SK-N-SH treated with all-trans-retinoic acid at 6 μM for 48 hours (cell line): Measurements from ENCODE around the gene GPATCH2.

Source experiments
- ATAC-seq: fragments of 200-7000 bp; cut with Tn5 transposase; 3 replicates; pipeline ENCODE4 v1.9.1; 2020; ENCODE audit warnings: mild to moderate bottlenecking, moderate library complexity
- ARNTL ChIP-seq: fragments of 450-650 bp; formaldehyde crosslinking; IDR thresholded peaks from 2 replicates; pipeline ENCODE4 v1.5.0; 2020; ENCODE audit warnings: low read depth, mild to moderate bottlenecking, moderate library complexity, borderline replicate concordance
- BACH2 ChIP-seq: fragments of 250-450 bp; sonication (Bioruptor Pico); IDR thresholded peaks from 2 replicates; pipeline ENCODE4 v1.9.0; 2021; ENCODE audit warnings: mild to moderate bottlenecking, borderline replicate concordance
- CSDC2 ChIP-seq: fragments of 250-450 bp; sonication (Bioruptor Pico); IDR thresholded peaks from 2 replicates; pipeline ENCODE4 v1.5.0; 2020; ENCODE audit warnings: mild to moderate bottlenecking, moderate library complexity
- ESRRG ChIP-seq: fragments of 250-450 bp; sonication (Bioruptor Pico); IDR thresholded peaks from 2 replicates; pipeline ENCODE4 v1.6.1; 2021; ENCODE audit warnings: mild to moderate bottlenecking
- GLIS3 ChIP-seq: fragments of 250-450 bp; sonication (Bioruptor Pico); IDR thresholded peaks from 2 replicates; pipeline ENCODE4 v1.5.0; 2020; ENCODE audit warnings: mild to moderate bottlenecking, moderate library complexity
- ISL1 ChIP-seq: fragments of 250-450 bp; sonication (Bioruptor Pico); IDR thresholded peaks from 2 replicates; pipeline ENCODE4 v2.1.2; 2022; ENCODE audit warnings: mild to moderate bottlenecking, moderate library complexity
- OSR1 ChIP-seq: fragments of 250-450 bp; sonication (Bioruptor Pico); IDR thresholded peaks from 2 replicates; pipeline ENCODE4 v1.8.0; 2022; ENCODE audit warnings: moderate library complexity, mild to moderate bottlenecking, inconsistent platforms
- PPARA ChIP-seq: fragments of 250-450 bp; sonication (Bioruptor Pico); IDR thresholded peaks from 2 replicates; pipeline ENCODE4 v1.5.0; 2020; ENCODE audit warnings: mild to moderate bottlenecking, borderline replicate concordance
- RARB ChIP-seq: fragments of 250-450 bp; sonication (Bioruptor Pico); IDR thresholded peaks from 2 replicates; pipeline ENCODE4 v1.8.0; 2021; ENCODE audit warnings: mild to moderate bottlenecking, moderate library complexity
- SNAI2 ChIP-seq: fragments of 250-450 bp; sonication (Bioruptor Pico); IDR thresholded peaks from 2 replicates; pipeline ENCODE4 v1.5.0; 2020; ENCODE audit warnings: mild to moderate bottlenecking, moderate library complexity
- TCF4 ChIP-seq: fragments of 250-450 bp; sonication (Bioruptor Pico); IDR thresholded peaks from 2 replicates; pipeline ENCODE4 v1.8.0; 2021; ENCODE audit warnings: mild to moderate bottlenecking, moderate library complexity, borderline replicate concordance
- TOX ChIP-seq: fragments of 250-450 bp; sonication (Bioruptor Pico); IDR thresholded peaks from 2 replicates; pipeline ENCODE4 v1.8.0; 2021; ENCODE audit warnings: mild to moderate bottlenecking, moderate library complexity, borderline replicate concordance
- ZC3H10 ChIP-seq: fragments of 250-450 bp; sonication (Bioruptor Pico); IDR thresholded peaks from 2 replicates; pipeline ENCODE4 v1.5.1; 2021; ENCODE audit warnings: mild to moderate bottlenecking, moderate library complexity
- ZFP30 ChIP-seq: fragments of 450-650 bp; formaldehyde crosslinking; IDR thresholded peaks from 2 replicates; pipeline ENCODE4 v1.5.0; 2022; ENCODE audit warnings: mild to moderate bottlenecking, moderate library complexity
- ZNF565 ChIP-seq: fragments of 450-650 bp; formaldehyde crosslinking; conservative IDR thresholded peaks from 2 replicates; pipeline ENCODE4 v1.5.0; 2020; ENCODE audit warnings: low read depth, mild to moderate bottlenecking, moderate library complexity
- ZNF70 ChIP-seq: fragments of 450-650 bp; formaldehyde crosslinking; IDR thresholded peaks from 2 replicates; pipeline ENCODE4 v1.5.0; 2020; ENCODE audit warnings: mild to moderate bottlenecking, moderate library complexity
- ZNF8 ChIP-seq: fragments of 450-650 bp; formaldehyde crosslinking; IDR thresholded peaks from 2 replicates; pipeline ENCODE4 v1.5.0; 2020; ENCODE audit warnings: mild to moderate bottlenecking, moderate library complexity
- TF ChIP-seq, protein P1 (sequence below): fragments of 250-450 bp; sonication (Bioruptor Pico); IDR thresholded peaks from 2 replicates; pipeline ENCODE4 v1.8.0; 2020; ENCODE audit warnings: mild to moderate bottlenecking, moderate library complexity, borderline replicate concordance
- TF ChIP-seq, protein P2 (sequence below): fragments of 250-450 bp; sonication (Bioruptor Pico); IDR thresholded peaks from 2 replicates; pipeline ENCODE4 v1.5.1; 2020; ENCODE audit warnings: low read depth, mild to moderate bottlenecking, moderate library complexity
- TF ChIP-seq, protein P3 (sequence below): fragments of 250-450 bp; sonication (Bioruptor Pico); IDR thresholded peaks from 2 replicates; pipeline ENCODE4 v1.5.0; 2020; ENCODE audit warnings: mild to moderate bottlenecking, moderate library complexity
- TF ChIP-seq, protein P4 (sequence below): fragments of 250-450 bp; sonication (Bioruptor Pico); IDR thresholded peaks from 2 replicates; pipeline ENCODE4 v1.5.1; 2021; ENCODE audit warnings: mild to moderate bottlenecking, moderate library complexity

GPATCH2 gene

GRCh38 chr1:217552339-217552951 is 78.4 kb downstream of the GPATCH2 start:
- ATAC-seq: no peak
- no peak for TF ChIP-seq ZNF565
- no peak for TF ChIP-seq OSR1 (CRISPR knock-in tag)

DNA sequence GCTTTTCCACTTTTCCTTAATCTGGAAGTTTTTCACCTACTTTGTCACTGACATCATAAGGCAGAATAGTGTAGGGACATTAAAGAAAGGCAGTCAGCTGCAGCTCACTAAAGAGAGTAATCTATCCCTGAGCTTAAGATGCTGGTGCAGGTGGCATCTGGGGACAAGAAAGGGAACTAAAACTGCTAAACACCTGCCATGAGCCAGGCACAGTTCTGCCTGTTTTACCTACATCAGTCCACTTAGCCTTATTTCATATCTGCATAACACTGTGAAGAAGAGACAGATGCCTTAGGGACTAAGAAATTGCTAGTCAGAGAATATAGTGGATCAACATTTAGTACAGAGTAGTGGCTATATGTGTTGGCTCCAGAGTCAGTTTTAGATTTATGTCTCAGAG is 88.1 kb downstream of the GPATCH2 start:
- ATAC-seq: no peak
- TF ChIP-seq, protein P1, sequence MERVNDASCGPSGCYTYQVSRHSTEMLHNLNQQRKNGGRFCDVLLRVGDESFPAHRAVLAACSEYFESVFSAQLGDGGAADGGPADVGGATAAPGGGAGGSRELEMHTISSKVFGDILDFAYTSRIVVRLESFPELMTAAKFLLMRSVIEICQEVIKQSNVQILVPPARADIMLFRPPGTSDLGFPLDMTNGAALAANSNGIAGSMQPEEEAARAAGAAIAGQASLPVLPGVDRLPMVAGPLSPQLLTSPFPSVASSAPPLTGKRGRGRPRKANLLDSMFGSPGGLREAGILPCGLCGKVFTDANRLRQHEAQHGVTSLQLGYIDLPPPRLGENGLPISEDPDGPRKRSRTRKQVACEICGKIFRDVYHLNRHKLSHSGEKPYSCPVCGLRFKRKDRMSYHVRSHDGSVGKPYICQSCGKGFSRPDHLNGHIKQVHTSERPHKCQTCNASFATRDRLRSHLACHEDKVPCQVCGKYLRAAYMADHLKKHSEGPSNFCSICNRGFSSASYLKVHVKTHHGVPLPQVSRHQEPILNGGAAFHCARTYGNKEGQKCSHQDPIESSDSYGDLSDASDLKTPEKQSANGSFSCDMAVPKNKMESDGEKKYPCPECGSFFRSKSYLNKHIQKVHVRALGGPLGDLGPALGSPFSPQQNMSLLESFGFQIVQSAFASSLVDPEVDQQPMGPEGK: no peak
- TF ChIP-seq, protein P2, sequence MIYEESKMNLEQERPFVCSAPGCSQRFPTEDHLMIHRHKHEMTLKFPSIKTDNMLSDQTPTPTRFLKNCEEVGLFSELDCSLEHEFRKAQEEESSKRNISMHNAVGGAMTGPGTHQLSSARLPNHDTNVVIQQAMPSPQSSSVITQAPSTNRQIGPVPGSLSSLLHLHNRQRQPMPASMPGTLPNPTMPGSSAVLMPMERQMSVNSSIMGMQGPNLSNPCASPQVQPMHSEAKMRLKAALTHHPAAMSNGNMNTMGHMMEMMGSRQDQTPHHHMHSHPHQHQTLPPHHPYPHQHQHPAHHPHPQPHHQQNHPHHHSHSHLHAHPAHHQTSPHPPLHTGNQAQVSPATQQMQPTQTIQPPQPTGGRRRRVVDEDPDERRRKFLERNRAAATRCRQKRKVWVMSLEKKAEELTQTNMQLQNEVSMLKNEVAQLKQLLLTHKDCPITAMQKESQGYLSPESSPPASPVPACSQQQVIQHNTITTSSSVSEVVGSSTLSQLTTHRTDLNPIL (CRISPR knock-in tag): no peak
- TF ChIP-seq GLIS3 (no peak), RARB (no peak), ZC3H10 (no peak), ARNTL (CRISPR knock-in tag) (no peak), ESRRG (CRISPR knock-in tag) (no peak), BACH2 (CRISPR knock-in tag) (no peak), CSDC2 (CRISPR knock-in tag) (no peak)
- TF ChIP-seq, protein P3, sequence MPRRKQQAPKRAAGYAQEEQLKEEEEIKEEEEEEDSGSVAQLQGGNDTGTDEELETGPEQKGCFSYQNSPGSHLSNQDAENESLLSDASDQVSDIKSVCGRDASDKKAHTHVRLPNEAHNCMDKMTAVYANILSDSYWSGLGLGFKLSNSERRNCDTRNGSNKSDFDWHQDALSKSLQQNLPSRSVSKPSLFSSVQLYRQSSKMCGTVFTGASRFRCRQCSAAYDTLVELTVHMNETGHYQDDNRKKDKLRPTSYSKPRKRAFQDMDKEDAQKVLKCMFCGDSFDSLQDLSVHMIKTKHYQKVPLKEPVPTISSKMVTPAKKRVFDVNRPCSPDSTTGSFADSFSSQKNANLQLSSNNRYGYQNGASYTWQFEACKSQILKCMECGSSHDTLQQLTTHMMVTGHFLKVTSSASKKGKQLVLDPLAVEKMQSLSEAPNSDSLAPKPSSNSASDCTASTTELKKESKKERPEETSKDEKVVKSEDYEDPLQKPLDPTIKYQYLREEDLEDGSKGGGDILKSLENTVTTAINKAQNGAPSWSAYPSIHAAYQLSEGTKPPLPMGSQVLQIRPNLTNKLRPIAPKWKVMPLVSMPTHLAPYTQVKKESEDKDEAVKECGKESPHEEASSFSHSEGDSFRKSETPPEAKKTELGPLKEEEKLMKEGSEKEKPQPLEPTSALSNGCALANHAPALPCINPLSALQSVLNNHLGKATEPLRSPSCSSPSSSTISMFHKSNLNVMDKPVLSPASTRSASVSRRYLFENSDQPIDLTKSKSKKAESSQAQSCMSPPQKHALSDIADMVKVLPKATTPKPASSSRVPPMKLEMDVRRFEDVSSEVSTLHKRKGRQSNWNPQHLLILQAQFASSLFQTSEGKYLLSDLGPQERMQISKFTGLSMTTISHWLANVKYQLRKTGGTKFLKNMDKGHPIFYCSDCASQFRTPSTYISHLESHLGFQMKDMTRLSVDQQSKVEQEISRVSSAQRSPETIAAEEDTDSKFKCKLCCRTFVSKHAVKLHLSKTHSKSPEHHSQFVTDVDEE (CRISPR knock-in tag): no peak
- TF ChIP-seq, all 23 proteins: peak for 0

GRCh38 chr1:217542136-217542777 is 88.6 kb downstream of the GPATCH2 start:
- no peak for ATAC-seq
- TF ChIP-seq TCF4 (CRISPR knock-in tag) (no peak), ESRRG (CRISPR knock-in tag) (no peak), BACH2 (CRISPR knock-in tag) (no peak), CSDC2 (CRISPR knock-in tag) (no peak), PPARA (CRISPR knock-in tag) (no peak), ZNF70 (CRISPR knock-in tag) (no peak), ISL1 (CRISPR knock-in tag) (no peak), TOX (CRISPR knock-in tag) (no peak), ZC3H10 (no peak), ARNTL (CRISPR knock-in tag) (no peak), SNAI2 (no peak), ZFP30 (CRISPR knock-in tag) (no peak), GLIS3 (no peak), ZNF8 (CRISPR knock-in tag) (no peak), OSR1 (CRISPR knock-in tag) (no peak)
- TF ChIP-seq, protein P1: no peak
- TF ChIP-seq, protein P4, sequence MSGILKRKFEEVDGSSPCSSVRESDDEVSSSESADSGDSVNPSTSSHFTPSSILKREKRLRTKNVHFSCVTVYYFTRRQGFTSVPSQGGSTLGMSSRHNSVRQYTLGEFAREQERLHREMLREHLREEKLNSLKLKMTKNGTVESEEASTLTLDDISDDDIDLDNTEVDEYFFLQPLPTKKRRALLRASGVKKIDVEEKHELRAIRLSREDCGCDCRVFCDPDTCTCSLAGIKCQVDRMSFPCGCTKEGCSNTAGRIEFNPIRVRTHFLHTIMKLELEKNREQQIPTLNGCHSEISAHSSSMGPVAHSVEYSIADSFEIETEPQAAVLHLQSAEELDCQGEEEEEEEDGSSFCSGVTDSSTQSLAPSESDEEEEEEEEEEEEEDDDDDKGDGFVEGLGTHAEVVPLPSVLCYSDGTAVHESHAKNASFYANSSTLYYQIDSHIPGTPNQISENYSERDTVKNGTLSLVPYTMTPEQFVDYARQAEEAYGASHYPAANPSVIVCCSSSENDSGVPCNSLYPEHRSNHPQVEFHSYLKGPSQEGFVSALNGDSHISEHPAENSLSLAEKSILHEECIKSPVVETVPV: no peak
- TF ChIP-seq, protein P2 (CRISPR knock-in tag): no peak
- TF ChIP-seq, all 23 proteins: peak for 0
